Neural progenitor cell (in vitro differentiated cells): ENCODE data around the gene CA12. TPM values are rescaled to one million over a fixed set of nuclear protein-coding genes. Genes with fewer than 3 reads are reported as not detected.

Experiments
- DNase-seq: peaks from one replicate; pipeline ENCODE4 v3.0.0-alpha.2; 2016; ENCODE audit warnings: low spot score
- H2AFZ ChIP-seq: fragments of 200-600 bp; sonication (generic); replicated peaks from 2 replicates; pipeline ENCODE4 v1.6.1; 2016; ENCODE audit warnings: antibody characterized with exemption
- H3F3A ChIP-seq: fragments of 200-600 bp; sonication (generic); 2 replicates; pipeline ENCODE4 v1.6.1; 2016; ENCODE audit warnings: antibody characterized with exemption, low read depth
- H3K27ac ChIP-seq: fragments of 200-600 bp; sonication (generic); 2 replicates; pipeline ENCODE4 v1.5.1; 2016; ENCODE audit warnings: mild to moderate bottlenecking
- H3K27me3 ChIP-seq: fragments of 200-600 bp; sonication (generic); 2 replicates; pipeline ENCODE4 v1.6.1; 2016; ENCODE audit warnings: mild to moderate bottlenecking, moderate library complexity
- H3K36me3 ChIP-seq: fragments of 200-600 bp; sonication (generic); 2 replicates; pipeline ENCODE4 v1.5.1; 2016
- H3K4me1 ChIP-seq: fragments of 200-600 bp; sonication (generic); 2 replicates; pipeline ENCODE4 v1.6.1; 2016; ENCODE audit warnings: mixed run types
- H3K4me2 ChIP-seq: fragments of 200-600 bp; sonication (generic); 2 replicates; pipeline ENCODE4 v1.6.1; 2016
- H3K4me3 ChIP-seq: fragments of 200-600 bp; sonication (generic); 2 replicates; pipeline ENCODE4 v1.5.1; 2016
- H3K79me2 ChIP-seq: fragments of 200-600 bp; sonication (generic); 2 replicates; pipeline ENCODE4 v1.6.1; 2016; ENCODE audit warnings: low read depth
- H3K9ac ChIP-seq: fragments of 200-600 bp; sonication (generic); 2 replicates; pipeline ENCODE4 v1.6.1; 2016
- H3K9me3 ChIP-seq: fragments of 200-600 bp; sonication (generic); 2 replicates; pipeline ENCODE4 v1.5.1; 2016; ENCODE audit warnings: low read depth
- H4K20me1 ChIP-seq: fragments of 200-600 bp; sonication (generic); 2 replicates; pipeline ENCODE4 v1.6.1; 2016; ENCODE audit warnings: low read depth
- H3K27ac Mint-ChIP-seq: 3 replicates; pipeline ENCODE4 v1.8.0; 2021; ENCODE audit warnings: mixed read lengths
- H3K27me3 Mint-ChIP-seq: 2 replicates; pipeline ENCODE4 v1.8.0; 2022; ENCODE audit warnings: low read depth, mild to moderate bottlenecking, inconsistent platforms, moderate library complexity, mixed read lengths; ENCODE audit not compliant: insufficient read depth
- H3K36me3 Mint-ChIP-seq: 3 replicates; pipeline ENCODE4 v1.8.0; 2021; ENCODE audit warnings: mixed read lengths
- H3K4me1 Mint-ChIP-seq: 3 replicates; pipeline ENCODE4 v1.8.0; 2021; ENCODE audit warnings: mixed read lengths
- H3K4me3 Mint-ChIP-seq: 3 replicates; pipeline ENCODE4 v1.8.0; 2021; ENCODE audit warnings: mild to moderate bottlenecking, moderate library complexity, mixed read lengths
- H3K9me3 Mint-ChIP-seq: 3 replicates; pipeline ENCODE4 v1.8.0; 2020; ENCODE audit warnings: mixed read lengths
- CTCF ChIP-seq: fragments of 200-600 bp; sonication (generic); IDR thresholded peaks from 2 replicates; pipeline ENCODE4 v1.5.1; 2017; ENCODE audit warnings: antibody characterized with exemption, mild to moderate bottlenecking
- EZH2 ChIP-seq: fragments of 200-600 bp; sonication (generic); IDR thresholded peaks from 2 replicates; pipeline ENCODE4 v1.6.1; 2017; ENCODE audit warnings: antibody characterized with exemption, mild to moderate bottlenecking, moderate library complexity
- EZH2phosphoT487 ChIP-seq: fragments of 200-600 bp; sonication (generic); IDR thresholded peaks from 2 replicates; pipeline ENCODE4 v1.6.1; 2017; ENCODE audit warnings: antibody characterized with exemption
- total RNA-seq: library from RNA; depleted of rRNA; stranded (reverse); fragments of >200 nt; gene quantifications from 2 replicates; pipeline ENCODE4 v1.2.3, GENCODE V29; 2015; ENCODE audit warnings: low replicate concordance

CA12 gene
- total RNA-seq, 1 donor from 2014 or later, result 0.45 TPM

GRCh38 chr15:63414474-63415120 lies 33.0 kb upstream of the CA12 start:
- no peak overlapping the region for H3K27ac ChIP-seq
- no peak overlapping the region for H3K9ac ChIP-seq
- no peaks in the 10 kb centered on the region for H3K9me3 ChIP-seq
- H4K20me1 ChIP-seq, result no peaks in the 10 kb centered on the region
- H3K27me3 Mint-ChIP-seq, result peaks cover 2% of the 10 kb centered on the region
- no peaks in the 10 kb centered on the region for H3F3A ChIP-seq
- H3K4me3 ChIP-seq, result no peak overlapping the region
- TF ChIP-seq EZH2 (no peak), EZH2phosphoT487 (no peak), CTCF (no peak)
- no peak overlapping the region for H3K27ac Mint-ChIP-seq
- peaks cover 4% of the 10 kb centered on the region for H3K9me3 Mint-ChIP-seq
- no peak for DNase-seq
- no peaks in the 10 kb centered on the region for H3K36me3 ChIP-seq
- no peaks in the 10 kb centered on the region for H3K4me1 ChIP-seq
- H3K27me3 ChIP-seq, result no peaks in the 10 kb centered on the region
- no peak overlapping the region for H3K4me2 ChIP-seq
- peaks cover 5% of the 10 kb centered on the region for H3K4me1 Mint-ChIP-seq
- H3K79me2 ChIP-seq, result no peaks in the 10 kb centered on the region
- no peak overlapping the region for H2AFZ ChIP-seq
- H3K4me3 Mint-ChIP-seq, result no peak overlapping the region
- H3K36me3 Mint-ChIP-seq, result no peaks in the 10 kb centered on the region

- H3K27me3 Mint-ChIP-seq, result peaks cover 3% of the 10 kb centered on the region
- no peaks in the 10 kb centered on the region for H3K36me3 ChIP-seq
- H3K27ac ChIP-seq, result no peak overlapping the region
- H3K4me3 Mint-ChIP-seq, result no peak overlapping the region
- TF ChIP-seq CTCF, result no peak
- TF ChIP-seq EZH2, result no peak
- no peak for TF ChIP-seq EZH2phosphoT487
- no peak overlapping the region for H3K4me3 ChIP-seq
- H3F3A ChIP-seq, result peaks cover 4% of the 10 kb centered on the region
- no peaks in the 10 kb centered on the region for H3K9me3 ChIP-seq
- no peaks in the 10 kb centered on the region for H3K27me3 ChIP-seq
- no peaks in the 10 kb centered on the region for H3K79me2 ChIP-seq
- DNase-seq, result no peak
- no peaks in the 10 kb centered on the region for H4K20me1 ChIP-seq
- peaks cover 5% of the 10 kb centered on the region for H3K4me1 Mint-ChIP-seq
- H3K9ac ChIP-seq, result no peak overlapping the region
- H2AFZ ChIP-seq, result no peak overlapping the region
- H3K4me2 ChIP-seq, result no peak overlapping the region
- H3K36me3 Mint-ChIP-seq, result no peaks in the 10 kb centered on the region
- H3K27ac Mint-ChIP-seq, result no peak overlapping the region
- no peaks in the 10 kb centered on the region for H3K4me1 ChIP-seq
- peaks cover 4% of the 10 kb centered on the region for H3K9me3 Mint-ChIP-seq
Measured at GRCh38 chr15:63412551-63412950, 30.9 kb upstream of the CA12 start.

DNA sequence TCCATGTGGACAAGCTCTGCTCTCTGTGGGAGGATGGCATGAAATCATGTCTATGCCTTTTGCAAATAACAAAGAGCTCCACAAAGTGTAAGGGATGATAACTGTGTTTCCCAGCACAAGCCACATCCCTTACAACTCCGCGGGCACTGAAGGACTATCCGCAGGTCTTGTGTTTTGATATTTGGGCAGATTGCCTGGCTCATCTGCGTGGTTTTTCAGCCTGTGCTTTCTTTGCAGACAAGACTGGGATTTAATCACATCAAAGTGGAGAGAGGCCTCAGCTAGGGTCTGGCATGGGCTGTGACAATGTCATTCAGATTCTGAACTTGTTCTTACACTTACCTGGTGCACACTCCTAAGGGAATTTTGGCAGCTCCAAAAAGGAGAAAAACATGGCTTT lies 30.2 kb upstream of the CA12 start:
- H3K9me3 ChIP-seq, result no peaks in the 10 kb centered on the region
- no peak for DNase-seq
- H3K9me3 Mint-ChIP-seq, result peaks cover 4% of the 10 kb centered on the region
- peaks cover 5% of the 10 kb centered on the region for H3K4me1 Mint-ChIP-seq
- no peak overlapping the region for H3K4me3 ChIP-seq
- no peaks in the 10 kb centered on the region for H3K36me3 ChIP-seq
- no peak overlapping the region for H3K9ac ChIP-seq
- no peaks in the 10 kb centered on the region for H3K36me3 Mint-ChIP-seq
- H3K27ac Mint-ChIP-seq, result no peak overlapping the region
- no peak overlapping the region for H2AFZ ChIP-seq
- H3K79me2 ChIP-seq, result no peaks in the 10 kb centered on the region
- H4K20me1 ChIP-seq, result no peaks in the 10 kb centered on the region
- no peak overlapping the region for H3K27ac ChIP-seq
- no peaks in the 10 kb centered on the region for H3K4me1 ChIP-seq
- TF ChIP-seq CTCF (no peak), EZH2 (no peak), EZH2phosphoT487 (no peak)
- no peak overlapping the region for H3K4me2 ChIP-seq
- no peak overlapping the region for H3K4me3 Mint-ChIP-seq
- peaks cover 8% of the 10 kb centered on the region for H3F3A ChIP-seq
- no peaks in the 10 kb centered on the region for H3K27me3 ChIP-seq
- peaks cover 3% of the 10 kb centered on the region for H3K27me3 Mint-ChIP-seq
